SHP77 treated with DMSO at 0.1 percent for 48 hours (cell line): Measurements from ENCODE around the gene COX8A.

ENCODE experiments used
- DNase-seq: peaks from one replicate; lab custom pipeline; 2025; lab: John Stamatoyannopoulos, UW

Gene COX8A

DNA sequence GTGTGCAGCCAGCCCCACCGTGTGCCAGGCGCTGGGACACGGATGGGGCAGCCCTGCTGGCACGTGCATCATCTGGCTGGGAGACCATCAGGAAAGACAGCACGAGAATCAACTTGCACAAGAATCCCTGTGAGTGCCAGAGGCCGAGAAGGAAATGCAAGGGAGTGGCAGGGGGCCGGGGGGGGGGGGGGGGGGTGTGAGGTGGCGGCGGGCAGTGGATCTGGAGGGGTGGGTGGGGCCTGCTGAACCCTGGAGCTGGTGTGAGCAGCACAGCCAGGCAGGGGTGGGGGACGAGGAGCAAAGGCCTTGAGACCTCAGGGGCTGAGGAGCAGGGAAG, 47.3 kb downstream of the COX8A start:
- DNase-seq, result no peak

DNA sequence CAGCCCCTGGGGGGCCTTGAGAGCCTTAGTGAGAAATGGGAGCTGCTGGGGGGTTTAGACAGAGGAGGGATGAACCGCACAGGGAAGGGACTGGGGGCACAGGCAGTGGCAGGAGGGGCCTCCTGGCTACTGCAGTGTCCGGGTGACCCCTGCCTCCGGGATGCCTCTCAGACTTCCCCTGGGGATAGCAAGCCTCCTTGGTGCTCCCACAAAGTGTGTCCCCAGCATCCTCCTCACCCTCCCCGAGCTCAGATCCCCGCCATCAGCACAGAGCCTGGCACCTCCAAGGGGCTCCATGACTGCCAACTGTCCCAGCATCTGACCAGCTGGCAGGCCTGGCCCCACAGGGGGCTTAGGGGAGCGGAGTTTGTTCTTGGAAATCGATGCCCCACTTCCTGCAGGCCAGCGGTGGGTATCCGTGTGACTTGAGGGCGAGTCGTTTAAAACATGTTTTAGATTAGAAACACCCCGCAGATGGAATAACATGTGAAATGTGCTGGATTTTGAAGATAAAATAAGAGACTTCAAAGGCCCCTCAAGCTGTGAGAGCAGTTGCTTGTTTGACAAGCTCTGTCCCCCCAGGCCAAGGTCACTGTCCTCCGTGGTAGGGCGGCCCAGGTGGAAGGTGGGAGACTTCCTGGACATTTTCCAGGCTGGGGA, 47.8 kb downstream of the COX8A start:
- DNase-seq, result no peak

DNA sequence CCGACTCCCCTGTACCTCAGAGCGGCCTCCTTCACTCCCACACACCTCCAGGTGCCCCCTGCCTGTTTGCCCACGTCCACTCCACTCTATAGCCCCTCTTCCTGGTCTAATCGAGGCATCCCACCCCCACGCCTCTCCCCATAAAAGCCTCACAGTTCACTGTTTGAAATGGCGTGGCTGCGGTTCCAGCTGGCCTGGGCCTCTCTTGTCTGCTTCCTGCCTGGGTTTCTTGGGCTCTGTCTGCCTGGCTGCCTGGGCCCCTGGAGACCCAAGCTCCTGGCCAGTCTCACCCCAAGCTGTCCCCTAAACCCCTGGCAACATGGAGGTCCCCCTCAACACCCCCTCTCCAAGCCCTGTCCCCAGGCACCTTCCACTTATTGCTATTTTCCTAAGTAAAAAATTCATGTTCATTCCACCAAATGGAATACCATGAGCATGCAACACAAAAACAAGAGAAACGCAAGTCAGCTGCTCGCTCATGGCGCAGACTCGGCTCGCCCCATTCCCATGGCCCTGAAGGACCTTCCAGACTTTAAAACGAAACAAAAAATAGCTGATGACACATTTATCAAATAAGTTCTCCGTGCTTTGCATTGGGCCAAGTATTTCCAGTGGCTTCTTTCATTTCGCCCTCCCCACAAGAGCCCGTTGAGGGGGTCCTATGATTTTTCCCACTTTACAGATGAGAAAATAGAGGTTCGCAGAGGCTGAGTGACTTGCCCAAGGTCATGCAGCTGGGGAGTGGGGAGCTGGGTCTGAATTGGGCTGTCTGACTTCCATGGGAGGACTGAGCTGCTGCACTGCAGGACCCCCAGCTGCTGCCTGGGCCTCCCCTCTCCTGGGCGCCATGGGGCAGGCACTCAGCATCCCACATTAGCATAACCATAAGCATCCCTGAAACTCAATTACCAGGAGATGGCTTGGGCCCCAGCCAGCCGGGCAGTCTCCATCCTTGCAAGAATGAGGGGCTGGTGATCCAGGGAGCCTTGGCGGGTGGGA, 49.6 kb downstream of the COX8A start:
- no peak for DNase-seq

DNA sequence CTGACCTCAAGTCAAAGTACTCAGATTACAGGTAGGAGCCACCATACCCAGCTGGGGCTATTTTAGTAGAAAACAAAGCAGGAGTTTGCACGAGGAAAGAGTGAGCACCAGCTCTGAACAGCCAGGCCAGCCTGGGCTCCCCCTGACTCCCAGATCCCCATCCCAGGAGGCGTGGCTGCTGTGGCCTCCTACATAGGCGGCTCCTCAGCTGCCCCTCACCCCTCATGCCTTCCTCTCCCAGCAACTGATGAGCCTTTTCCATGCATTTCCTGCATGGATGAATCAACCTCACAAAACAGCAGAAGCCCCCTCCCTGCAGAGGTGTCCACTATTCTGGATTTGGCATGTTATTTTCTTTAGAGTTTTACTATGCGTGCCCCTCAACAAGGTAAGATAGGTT, 50.8 kb downstream of the COX8A start:
- no peak for DNase-seq
